ENCODE results near the gene PDLIM1.

DNA sequence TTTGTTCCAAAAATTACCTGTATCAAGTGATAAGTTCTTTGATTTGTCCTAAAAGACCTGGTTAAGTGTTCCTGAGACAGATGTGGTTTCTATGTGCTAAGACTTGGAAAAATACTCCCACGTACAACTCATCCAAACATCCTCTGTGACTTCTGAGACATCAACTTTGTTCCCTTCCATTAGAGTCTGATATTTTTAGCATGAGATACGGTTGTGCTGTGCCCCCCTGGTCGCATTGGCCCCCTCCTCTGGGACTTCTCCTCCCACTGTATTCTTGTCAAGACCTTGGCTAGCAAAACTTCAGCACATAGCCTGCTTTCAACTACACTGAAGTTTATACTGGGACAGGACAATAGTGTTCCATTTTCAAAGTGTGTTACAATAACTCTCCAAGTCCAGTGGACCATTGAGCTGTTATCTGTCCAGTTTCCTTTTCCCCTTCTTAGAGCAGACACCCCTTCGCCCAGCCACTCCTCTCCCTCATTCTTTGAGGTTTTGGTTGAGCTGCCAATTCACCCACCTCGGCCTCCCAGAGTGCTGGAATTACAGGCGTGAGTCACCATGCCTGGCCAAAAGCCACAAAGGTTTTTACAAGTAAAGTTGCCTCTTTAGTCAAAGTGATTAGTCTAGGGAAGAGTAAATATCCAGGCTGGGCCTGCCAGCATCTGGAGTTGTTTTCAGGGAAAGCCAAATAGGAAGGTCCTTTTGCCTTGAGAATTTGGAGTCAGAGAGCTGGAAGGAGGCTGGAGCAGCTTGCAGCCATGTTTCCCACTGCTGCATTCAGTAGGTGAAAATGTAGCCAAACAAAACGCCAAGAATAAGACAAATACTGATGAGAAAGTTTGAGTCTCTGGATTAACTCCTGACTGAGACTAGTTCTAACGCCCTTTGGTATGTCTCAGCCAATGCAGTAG, 17.8 kb upstream of the PDLIM1 start:
- TF ChIP-seq, protein P1, sequence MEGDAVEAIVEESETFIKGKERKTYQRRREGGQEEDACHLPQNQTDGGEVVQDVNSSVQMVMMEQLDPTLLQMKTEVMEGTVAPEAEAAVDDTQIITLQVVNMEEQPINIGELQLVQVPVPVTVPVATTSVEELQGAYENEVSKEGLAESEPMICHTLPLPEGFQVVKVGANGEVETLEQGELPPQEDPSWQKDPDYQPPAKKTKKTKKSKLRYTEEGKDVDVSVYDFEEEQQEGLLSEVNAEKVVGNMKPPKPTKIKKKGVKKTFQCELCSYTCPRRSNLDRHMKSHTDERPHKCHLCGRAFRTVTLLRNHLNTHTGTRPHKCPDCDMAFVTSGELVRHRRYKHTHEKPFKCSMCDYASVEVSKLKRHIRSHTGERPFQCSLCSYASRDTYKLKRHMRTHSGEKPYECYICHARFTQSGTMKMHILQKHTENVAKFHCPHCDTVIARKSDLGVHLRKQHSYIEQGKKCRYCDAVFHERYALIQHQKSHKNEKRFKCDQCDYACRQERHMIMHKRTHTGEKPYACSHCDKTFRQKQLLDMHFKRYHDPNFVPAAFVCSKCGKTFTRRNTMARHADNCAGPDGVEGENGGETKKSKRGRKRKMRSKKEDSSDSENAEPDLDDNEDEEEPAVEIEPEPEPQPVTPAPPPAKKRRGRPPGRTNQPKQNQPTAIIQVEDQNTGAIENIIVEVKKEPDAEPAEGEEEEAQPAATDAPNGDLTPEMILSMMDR (IDR thresholded peaks at IDR 0.05), result no peak
- peak; percentile 90; the same call in 1 of the 2 replicates for TF ChIP-seq POLR2AphosphoS5 (IDR thresholded peaks at IDR 0.05; ENCODE audit: low read depth, low read length)
- TF ChIP-seq, protein P2, sequence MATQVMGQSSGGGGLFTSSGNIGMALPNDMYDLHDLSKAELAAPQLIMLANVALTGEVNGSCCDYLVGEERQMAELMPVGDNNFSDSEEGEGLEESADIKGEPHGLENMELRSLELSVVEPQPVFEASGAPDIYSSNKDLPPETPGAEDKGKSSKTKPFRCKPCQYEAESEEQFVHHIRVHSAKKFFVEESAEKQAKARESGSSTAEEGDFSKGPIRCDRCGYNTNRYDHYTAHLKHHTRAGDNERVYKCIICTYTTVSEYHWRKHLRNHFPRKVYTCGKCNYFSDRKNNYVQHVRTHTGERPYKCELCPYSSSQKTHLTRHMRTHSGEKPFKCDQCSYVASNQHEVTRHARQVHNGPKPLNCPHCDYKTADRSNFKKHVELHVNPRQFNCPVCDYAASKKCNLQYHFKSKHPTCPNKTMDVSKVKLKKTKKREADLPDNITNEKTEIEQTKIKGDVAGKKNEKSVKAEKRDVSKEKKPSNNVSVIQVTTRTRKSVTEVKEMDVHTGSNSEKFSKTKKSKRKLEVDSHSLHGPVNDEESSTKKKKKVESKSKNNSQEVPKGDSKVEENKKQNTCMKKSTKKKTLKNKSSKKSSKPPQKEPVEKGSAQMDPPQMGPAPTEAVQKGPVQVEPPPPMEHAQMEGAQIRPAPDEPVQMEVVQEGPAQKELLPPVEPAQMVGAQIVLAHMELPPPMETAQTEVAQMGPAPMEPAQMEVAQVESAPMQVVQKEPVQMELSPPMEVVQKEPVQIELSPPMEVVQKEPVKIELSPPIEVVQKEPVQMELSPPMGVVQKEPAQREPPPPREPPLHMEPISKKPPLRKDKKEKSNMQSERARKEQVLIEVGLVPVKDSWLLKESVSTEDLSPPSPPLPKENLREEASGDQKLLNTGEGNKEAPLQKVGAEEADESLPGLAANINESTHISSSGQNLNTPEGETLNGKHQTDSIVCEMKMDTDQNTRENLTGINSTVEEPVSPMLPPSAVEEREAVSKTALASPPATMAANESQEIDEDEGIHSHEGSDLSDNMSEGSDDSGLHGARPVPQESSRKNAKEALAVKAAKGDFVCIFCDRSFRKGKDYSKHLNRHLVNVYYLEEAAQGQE (IDR thresholded peaks at IDR 0.05; ENCODE audit: insufficient read depth in 1 of 2, low read depth in 2 of 2, low read length in 1 of 2), result peak in 1 of 2 experiments; percentile 20; a peak in 1 of 4 replicates

All from Panc1 (cell line).